Stimulated activated effector memory CD8-positive, alpha-beta T cell treated with anti-CD3 and anti-CD28 coated beads, Interleukin-12 subunit alpha, Interleukin-12 subunit beta, amount 100 ng/mL, for 72 hours (primary cell): ENCODE data around the gene TREML4.

Source experiments
- ATAC-seq: fragments of 150-1000 bp; cut with Tn5 transposase; 2 replicates; pipeline ENCODE4 v1.10.0; 2021
- DNase-seq, 2 donors: peaks; one replicate each; pipeline ENCODE4 v3.0.0; 2021 to 2022; ENCODE audit warnings: low spot score in 2 of 2
- H3K27ac Mint-ChIP-seq: one replicate; pipeline ENCODE4 v1.8.0; 2022; ENCODE audit warnings: mild to moderate bottlenecking, mixed read lengths
- H3K36me3 Mint-ChIP-seq: one replicate; pipeline ENCODE4 v1.8.0; 2022; ENCODE audit warnings: mild to moderate bottlenecking, mixed read lengths
- H3K4me1 Mint-ChIP-seq: one replicate; pipeline ENCODE4 v1.8.0; 2022; ENCODE audit warnings: mixed read lengths
- H3K4me3 Mint-ChIP-seq: one replicate; pipeline ENCODE4 v1.8.0; 2022; ENCODE audit warnings: mild to moderate bottlenecking, mixed read lengths
- H3K9me3 Mint-ChIP-seq: one replicate; pipeline ENCODE4 v1.8.0; 2022; ENCODE audit warnings: mixed read lengths

TREML4 gene

GRCh38 chr6:41197234-41197633 lies 30.9 kb upstream of the TREML4 start:
- Mint-ChIP-seq H3K9me3 (no peaks in the 10 kb centered on the region), H3K36me3 (no peaks in the 10 kb centered on the region), H3K4me3 (no peak overlapping the region), H3K27ac (no peak overlapping the region), H3K4me1 (peaks cover 62% of the 10 kb centered on the region)
- DNase-seq (no peak), ATAC-seq (no peak)

GRCh38 chr6:41199552-41200246 lies 28.4 kb upstream of the TREML4 start:
- peak in 1 of 2 donors; percentile 81 for DNase-seq
- H3K4me1 Mint-ChIP-seq = peaks cover 62% of the 10 kb centered on the region
- H3K9me3 Mint-ChIP-seq = no peaks in the 10 kb centered on the region
- H3K36me3 Mint-ChIP-seq = no peaks in the 10 kb centered on the region
- peak overlapping the region; percentile 95 for H3K27ac Mint-ChIP-seq
- H3K4me3 Mint-ChIP-seq = peak overlapping the region; percentile 53
- peak; percentile 85 for ATAC-seq

GRCh38 chr6:41200296-41200900 lies 27.8 kb upstream of the TREML4 start:
- peaks cover 55% of the 10 kb centered on the region for H3K4me1 Mint-ChIP-seq
- ATAC-seq = peak; percentile 60

GRCh38 chr6:41200901-41201763 lies 27.0 kb upstream of the TREML4 start, which contains the start of gene TREML2:
Gene TREML2 (minus strand): TSS chr6:41201149. CDS start chr6:41201008, 141 bp downstream.
- DNase-seq = peak in 1 of 2 donors; percentile 77
- Mint-ChIP-seq H3K4me3 (peak within 1 kb of the TSS; percentile 53), H3K36me3 (no peaks in the 10 kb centered on the region), H3K27ac (peak within 1 kb of the TSS; percentile 95), H3K9me3 (no peaks in the 10 kb centered on the region), H3K4me1 (peaks cover 55% of the 10 kb centered on the region)
- ATAC-seq = peak; percentile 1

More at GRCh38 chr6:41200296-41200900, 27.8 kb upstream of the TREML4 start:
- peak overlapping the region; percentile 95 for H3K27ac Mint-ChIP-seq
- no peaks in the 10 kb centered on the region for H3K9me3 Mint-ChIP-seq
- peak; percentile 45 to 85 for DNase-seq
- H3K36me3 Mint-ChIP-seq = no peaks in the 10 kb centered on the region
- H3K4me3 Mint-ChIP-seq = peak overlapping the region; percentile 53

GRCh38 chr6:41201764-41202173 lies 26.4 kb upstream of the TREML4 start:
- DNase-seq = peak in 1 of 2 donors; percentile 47
- Mint-ChIP-seq H3K36me3 (no peaks in the 10 kb centered on the region), H3K4me1 (peaks cover 55% of the 10 kb centered on the region), H3K4me3 (peak overlapping the region; percentile 53), H3K9me3 (no peaks in the 10 kb centered on the region), H3K27ac (peak overlapping the region; percentile 95)
- ATAC-seq = no peak

- Mint-ChIP-seq H3K36me3 (no peaks in the 10 kb centered on the region), H3K4me3 (no peak overlapping the region), H3K27ac (peak overlapping the region; percentile 95), H3K4me1 (peaks cover 62% of the 10 kb centered on the region), H3K9me3 (no peaks in the 10 kb centered on the region)
- DNase-seq (no peak), ATAC-seq (no peak)
These were observed 24.0 kb upstream of the TREML4 start for GRCh38 chr6:41204156-41204555.

- Mint-ChIP-seq H3K9me3 (no peaks in the 10 kb centered on the region), H3K4me3 (no peak overlapping the region), H3K36me3 (no peaks in the 10 kb centered on the region), H3K4me1 (peaks cover 21% of the 10 kb centered on the region), H3K27ac (peak overlapping the region; percentile 7)
- peak; percentile 34 for ATAC-seq
- peak in 1 of 2 donors; percentile 47 for DNase-seq
These were observed 19.6 kb upstream of the TREML4 start for GRCh38 chr6:41208439-41209106.

GRCh38 chr6:41209547-41210320 lies 18.4 kb upstream of the TREML4 start:
- no peaks in the 10 kb centered on the region for H3K36me3 Mint-ChIP-seq
- DNase-seq (peak in 1 of 2 donors; percentile 46), ATAC-seq (no peak)
- peaks cover 5% of the 10 kb centered on the region for H3K9me3 Mint-ChIP-seq
- peaks cover 13% of the 10 kb centered on the region for H3K4me1 Mint-ChIP-seq
- H3K4me3 Mint-ChIP-seq = no peak overlapping the region
- peak overlapping the region; percentile 7 for H3K27ac Mint-ChIP-seq

- H3K4me1 Mint-ChIP-seq = no peaks in the 10 kb centered on the region
- H3K27ac Mint-ChIP-seq = no peak overlapping the region
These were observed 13.4 kb upstream of the TREML4 start for GRCh38 chr6:41214559-41215238.

GRCh38 chr6:41215777-41216176 lies 12.4 kb upstream of the TREML4 start:
- Mint-ChIP-seq H3K9me3 (peaks cover 5% of the 10 kb centered on the region), H3K27ac (no peak overlapping the region), H3K4me1 (no peaks in the 10 kb centered on the region), H3K4me3 (no peak overlapping the region), H3K36me3 (no peaks in the 10 kb centered on the region)
- DNase-seq (no peak), ATAC-seq (no peak)

More at GRCh38 chr6:41214559-41215238, 13.4 kb upstream of the TREML4 start:
- DNase-seq (no peak), ATAC-seq (no peak)
- no peaks in the 10 kb centered on the region for H3K36me3 Mint-ChIP-seq
- peaks cover 5% of the 10 kb centered on the region for H3K9me3 Mint-ChIP-seq
- H3K4me3 Mint-ChIP-seq = no peak overlapping the region

- ATAC-seq (no peak), DNase-seq (no peak)
- H3K9me3 Mint-ChIP-seq = peaks cover 5% of the 10 kb centered on the region
- H3K4me1 Mint-ChIP-seq = peaks cover under 1% of the 10 kb centered on the region
- no peaks in the 10 kb centered on the region for H3K36me3 Mint-ChIP-seq
- no peak overlapping the region for H3K27ac Mint-ChIP-seq
- no peak overlapping the region for H3K4me3 Mint-ChIP-seq
These were observed 11.5 kb upstream of the TREML4 start for GRCh38 chr6:41216616-41217015.

GRCh38 chr6:41222045-41222444 lies 6.1 kb upstream of the TREML4 start:
- H3K36me3 Mint-ChIP-seq = no peaks in the 10 kb centered on the region
- no peak overlapping the region for H3K27ac Mint-ChIP-seq
- no peak for ATAC-seq
- DNase-seq = no peak
- H3K4me1 Mint-ChIP-seq = peaks cover 5% of the 10 kb centered on the region
- H3K9me3 Mint-ChIP-seq = no peaks in the 10 kb centered on the region
- H3K4me3 Mint-ChIP-seq = no peak overlapping the region

- Mint-ChIP-seq H3K4me1 (peaks cover 5% of the 10 kb centered on the region), H3K36me3 (no peaks in the 10 kb centered on the region), H3K4me3 (no peak overlapping the region), H3K9me3 (no peaks in the 10 kb centered on the region), H3K27ac (no peak overlapping the region)
- ATAC-seq = no peak
- no peak for DNase-seq
These were observed 5.6 kb upstream of the TREML4 start for GRCh38 chr6:41222513-41222912.

- no peak for DNase-seq
- Mint-ChIP-seq H3K27ac (no peak overlapping the region), H3K4me3 (no peak overlapping the region), H3K4me1 (peaks cover 5% of the 10 kb centered on the region), H3K36me3 (no peaks in the 10 kb centered on the region), H3K9me3 (no peaks in the 10 kb centered on the region)
- ATAC-seq = no peak
These were observed 3.3 kb upstream of the TREML4 start for GRCh38 chr6:41224800-41225199.
